HG02981 (cell line): ENCODE measurements around the gene CRYBA1.
"Not testable (repeated sequence)": the region's sequence is repeated elsewhere in the genome, so short reads cannot be mapped to it uniquely, and the experiment has no call there.

Experiments
- ATAC-seq: cut with Tn5 transposase; IDR thresholded peaks from one replicate; pipeline ENCODE4 v1.9.1; 2021; ENCODE audit warnings: mild to moderate bottlenecking, moderate library complexity; ENCODE audit not compliant: unreplicated experiment

CRYBA1 gene, protein sequence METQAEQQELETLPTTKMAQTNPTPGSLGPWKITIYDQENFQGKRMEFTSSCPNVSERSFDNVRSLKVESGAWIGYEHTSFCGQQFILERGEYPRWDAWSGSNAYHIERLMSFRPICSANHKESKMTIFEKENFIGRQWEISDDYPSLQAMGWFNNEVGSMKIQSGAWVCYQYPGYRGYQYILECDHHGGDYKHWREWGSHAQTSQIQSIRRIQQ

DNA sequence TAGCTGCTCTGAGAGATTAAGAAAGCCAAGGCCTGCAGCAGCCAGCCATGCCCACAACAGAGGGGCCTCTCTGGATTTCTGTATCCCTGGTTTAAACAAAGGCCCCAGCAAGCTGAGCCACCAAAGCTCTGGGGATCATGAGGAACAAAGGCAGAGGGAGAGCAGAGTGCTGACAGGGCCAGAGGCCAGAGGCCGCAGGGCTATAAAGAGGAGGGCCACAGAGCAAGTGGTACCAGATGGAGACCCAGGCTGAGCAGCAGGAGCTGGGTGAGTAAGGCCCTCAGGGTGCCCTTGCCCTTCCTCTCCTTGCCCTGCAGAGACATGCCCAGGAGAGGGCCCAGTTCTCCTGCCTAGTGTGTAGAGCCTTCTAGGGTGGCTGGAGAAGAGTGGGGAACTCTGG, at the start of gene CRYBA1:
CRYBA1 (plus strand) TSS at position 232 of the 400 bp plus-strand sequence; CDS start at position 237, 5 bp downstream.
- ATAC-seq, result no peak

DNA sequence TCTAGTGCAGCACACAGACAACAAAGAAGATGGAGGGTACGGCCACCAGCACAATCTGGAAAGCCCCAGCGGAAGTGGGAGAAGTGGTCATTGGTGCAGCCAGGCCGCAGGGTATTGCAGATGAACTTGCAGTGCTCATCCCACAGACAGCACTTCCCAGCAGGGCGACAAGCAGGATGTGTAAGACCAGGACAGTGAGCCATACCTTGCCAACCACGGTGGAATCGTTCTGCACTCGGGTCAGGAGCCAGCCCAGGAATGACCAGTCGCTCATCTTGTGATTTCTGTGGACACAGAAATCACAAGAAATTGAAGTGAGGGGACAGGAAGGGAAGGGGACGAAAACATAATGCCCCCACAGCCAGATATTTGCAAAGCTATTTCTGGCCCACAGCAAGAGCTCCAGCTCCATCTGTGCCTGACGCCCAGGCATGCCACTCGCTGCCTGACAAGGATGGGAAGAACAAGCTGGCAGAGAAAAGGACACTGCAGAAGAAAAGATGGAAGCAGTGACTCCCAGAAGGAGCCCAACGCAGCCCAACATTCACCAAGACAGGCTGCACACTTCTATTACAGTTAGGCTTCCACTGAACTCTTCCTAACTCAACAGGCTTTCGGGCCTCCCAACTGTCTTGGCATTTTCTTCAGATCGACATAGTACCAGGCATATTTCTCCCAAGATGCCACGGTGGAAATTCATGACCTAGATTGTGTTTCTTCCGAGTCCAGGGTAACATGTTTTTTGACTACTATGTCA, 49.0 kb upstream of the CRYBA1 start:
- no peak for ATAC-seq

DNA sequence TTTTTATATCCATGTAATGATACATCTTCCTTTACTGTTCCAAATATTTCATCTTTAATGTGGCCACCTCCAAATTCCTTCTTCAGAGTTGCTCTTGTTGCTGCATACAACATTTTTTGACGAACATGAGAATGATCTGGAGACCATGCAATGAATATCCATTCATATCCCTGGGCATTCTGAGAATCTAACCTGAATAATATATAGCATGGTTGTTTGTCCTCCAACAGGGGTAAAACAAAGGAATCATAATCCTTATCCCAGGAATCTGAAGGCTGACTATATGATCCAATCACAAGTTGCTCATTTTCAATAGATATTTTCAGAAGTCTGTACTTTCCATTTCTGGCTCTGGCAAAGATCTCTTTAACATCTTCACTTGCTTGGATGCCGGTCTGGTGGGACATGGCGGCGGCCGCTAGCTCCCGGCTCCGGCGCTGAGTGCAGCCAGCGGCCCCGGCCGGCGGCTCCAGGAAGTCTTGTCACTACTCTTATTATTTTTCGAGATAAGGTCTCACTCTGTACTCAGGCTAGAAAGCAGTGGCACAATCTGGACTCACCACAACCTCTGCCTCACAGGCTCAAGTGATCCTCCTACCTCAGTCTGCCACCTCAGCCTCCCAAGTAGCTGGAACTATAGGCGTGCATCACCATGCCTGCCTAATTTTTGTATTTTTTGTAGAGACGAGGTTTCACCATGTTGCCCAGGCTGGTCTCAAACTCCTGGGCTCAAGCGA, 42.4 kb upstream of the CRYBA1 start:
- not testable (repeated sequence) for ATAC-seq

DNA sequence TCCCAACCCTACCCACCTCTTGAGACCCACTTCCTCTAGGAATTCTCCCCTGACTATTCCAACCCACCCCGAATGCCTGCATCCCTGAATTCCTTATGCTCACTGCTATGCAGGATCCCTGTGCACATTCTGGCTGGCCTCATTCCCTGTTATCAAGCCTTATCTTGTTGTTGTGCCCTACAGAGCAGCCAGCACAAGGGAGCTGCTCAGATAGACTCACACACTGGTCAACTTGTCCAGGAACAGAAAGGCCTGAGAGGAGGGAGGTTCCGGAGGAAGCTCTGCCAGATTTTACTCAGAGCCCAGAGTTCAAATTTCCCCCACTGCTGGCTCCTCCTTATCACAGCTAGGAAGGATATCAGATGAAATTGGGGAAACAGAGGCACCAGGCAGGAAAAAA, 41.6 kb upstream of the CRYBA1 start:
- no peak for ATAC-seq

DNA sequence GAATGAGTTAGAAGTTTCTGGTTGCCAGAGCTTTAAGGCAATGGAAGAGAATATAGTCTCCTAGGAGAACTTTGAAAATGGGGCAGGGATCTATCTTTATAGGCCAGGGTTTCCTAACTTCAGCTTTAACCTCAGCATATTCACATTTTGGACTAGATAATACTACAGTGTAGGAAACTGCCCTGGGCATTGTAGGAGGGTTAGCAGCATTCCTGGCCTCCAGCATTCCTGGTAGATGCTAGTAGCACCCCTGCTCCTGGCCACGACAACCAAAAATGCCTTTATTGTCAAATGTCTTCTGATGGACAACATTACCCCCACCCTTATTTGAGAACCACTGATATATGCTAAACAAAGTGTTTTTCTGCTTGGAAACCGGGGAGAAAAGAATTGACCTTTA, 38.7 kb upstream of the CRYBA1 start:
- no peak for ATAC-seq

DNA sequence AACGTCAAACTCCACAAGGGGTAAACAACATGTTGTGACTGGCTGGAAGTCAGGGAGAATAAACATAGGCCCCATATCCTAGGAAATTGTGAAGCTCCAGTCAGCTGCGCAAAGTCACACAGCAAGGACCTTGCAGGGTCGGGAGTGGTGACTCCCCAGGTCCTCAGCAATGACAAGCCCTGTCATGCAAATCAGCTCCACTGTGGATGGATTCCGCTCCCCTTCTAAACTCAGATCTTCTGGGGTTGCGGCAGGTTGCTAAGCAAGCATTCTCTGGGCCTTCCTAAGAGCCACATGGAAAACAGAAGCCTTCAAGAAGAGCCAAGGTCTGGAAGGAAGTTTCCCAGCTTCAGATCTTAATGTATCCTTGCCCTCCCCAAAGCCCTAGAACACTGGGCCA, 37.6 kb upstream of the CRYBA1 start:
- ATAC-seq, result no peak

DNA sequence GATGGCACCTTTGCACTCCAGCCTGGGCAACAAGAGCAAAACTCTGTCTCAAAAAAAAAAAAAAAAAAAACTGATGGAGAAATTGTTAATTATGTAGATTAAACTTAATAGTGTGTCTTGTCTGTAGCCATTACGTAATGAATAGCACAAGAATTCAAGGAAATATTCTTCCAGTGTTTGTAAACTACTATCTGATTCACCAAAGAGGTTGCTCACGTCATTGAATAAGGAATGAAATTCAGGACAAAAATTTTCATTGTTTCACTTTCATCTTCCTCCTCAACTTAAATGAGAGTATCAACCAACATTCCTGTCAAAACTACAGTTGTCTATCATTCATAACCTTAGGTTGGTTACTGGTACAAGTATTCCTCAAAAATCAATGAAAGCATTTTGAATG, 35.8 kb upstream of the CRYBA1 start:
- ATAC-seq, result no peak

DNA sequence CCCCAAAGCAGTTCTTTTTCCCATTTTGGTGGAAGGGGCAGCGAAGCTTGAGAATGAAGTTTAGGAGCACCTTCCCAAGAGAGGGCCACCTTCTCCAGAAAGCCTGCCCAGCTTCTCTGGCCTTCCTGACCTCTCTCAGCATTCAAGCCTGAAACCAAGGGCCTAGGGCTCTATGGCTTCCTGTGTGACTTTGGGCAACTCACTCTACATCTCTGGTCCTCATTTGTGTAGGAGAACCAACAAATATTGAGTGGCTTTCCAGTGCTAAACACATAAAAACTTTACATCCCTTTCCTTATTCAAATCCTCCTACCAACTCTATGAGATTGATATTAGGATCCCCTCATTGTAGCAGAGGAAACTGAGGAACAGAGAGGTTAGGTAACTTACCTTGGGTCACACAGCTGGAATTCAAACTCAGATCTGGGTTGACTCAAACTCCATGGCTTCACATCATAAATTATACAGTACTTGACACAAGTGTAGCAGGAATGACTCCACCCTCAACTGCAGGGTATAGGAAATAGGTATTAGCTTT, 34.5 kb upstream of the CRYBA1 start:
- ATAC-seq, result no peak

DNA sequence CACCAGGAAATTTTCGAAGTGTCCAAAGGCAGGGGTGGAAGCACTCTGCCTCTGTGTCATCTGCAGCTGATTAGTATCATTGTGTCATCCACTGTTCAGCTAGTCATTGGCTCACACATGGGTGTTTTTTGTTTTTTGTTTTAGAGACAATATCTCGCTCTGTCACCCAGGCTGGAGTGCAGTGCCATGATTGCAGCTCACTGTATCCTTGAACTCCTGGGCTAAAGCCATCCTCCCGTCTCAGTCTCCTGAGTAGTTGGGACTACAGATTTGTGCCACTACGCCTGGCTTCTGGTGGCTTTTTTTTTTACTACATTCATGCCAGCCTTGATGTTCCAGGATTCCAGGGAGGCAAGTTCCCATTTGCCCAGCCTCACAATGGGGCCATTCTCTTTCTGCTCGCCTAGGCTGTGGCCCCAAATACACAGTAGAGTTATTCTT, 34.0 kb upstream of the CRYBA1 start:
- no peak for ATAC-seq

DNA sequence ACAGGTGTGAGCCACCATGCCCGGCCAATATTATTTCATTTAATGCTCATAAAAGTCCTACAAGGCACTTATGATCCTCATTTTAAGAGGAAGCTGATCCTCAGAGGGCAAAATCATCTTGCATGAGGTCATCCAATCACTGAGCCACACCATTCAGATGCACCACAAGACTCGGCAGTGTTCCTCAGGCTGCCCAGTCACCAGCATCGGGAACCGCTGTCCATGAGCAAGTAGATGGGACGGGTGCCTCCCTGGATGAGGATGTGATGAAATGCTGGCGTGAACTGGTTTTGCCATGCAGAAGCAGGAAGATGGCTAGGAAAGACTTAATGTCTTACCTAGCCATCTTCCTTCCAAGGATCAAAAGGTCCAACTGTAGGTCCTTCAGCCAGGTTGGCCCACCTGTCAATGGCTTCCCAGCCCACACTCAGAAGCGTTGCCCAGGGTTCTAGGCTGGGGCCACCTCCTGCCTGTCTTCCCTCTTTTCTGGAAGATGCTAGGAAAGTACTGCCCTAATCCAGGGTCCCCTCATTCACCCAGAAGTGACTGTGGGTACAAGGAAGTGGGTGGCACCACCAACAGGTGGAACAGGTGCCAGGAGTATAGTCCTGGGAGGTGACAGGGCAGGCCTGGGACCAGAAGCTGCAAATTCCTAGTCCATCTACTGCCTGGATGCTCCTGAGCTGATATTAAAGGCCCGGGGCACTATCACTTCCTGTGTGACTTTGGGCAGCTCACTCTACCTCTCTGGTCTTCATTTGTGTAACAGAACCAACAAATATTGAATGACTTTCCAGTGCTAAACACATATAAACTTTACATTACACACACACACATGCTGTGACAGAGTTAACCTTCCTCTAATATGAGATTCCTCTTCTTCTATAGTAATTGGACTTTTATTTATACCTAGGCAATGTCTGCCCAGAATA, 32.2 kb upstream of the CRYBA1 start:
- ATAC-seq, result no peak

DNA sequence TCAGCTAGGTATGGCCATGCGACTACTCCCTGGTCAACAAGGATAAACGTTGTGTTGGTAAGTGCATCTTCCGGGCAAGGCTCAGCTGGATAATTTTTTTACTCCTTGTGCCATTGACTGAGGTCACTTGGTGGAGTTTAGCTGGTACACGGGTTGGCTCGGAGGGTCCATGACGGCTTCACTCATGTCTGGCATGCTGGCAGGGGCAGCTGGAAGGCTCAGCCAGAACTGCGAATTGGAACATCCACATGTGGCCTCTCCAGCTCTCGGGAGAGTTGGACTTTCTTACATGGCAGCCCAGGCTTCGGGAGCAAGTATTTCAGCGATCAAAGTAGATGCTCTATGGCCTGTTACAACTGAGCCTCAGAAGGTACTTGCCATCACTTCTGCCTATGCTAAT, 31.5 kb upstream of the CRYBA1 start:
- ATAC-seq, result no peak

DNA sequence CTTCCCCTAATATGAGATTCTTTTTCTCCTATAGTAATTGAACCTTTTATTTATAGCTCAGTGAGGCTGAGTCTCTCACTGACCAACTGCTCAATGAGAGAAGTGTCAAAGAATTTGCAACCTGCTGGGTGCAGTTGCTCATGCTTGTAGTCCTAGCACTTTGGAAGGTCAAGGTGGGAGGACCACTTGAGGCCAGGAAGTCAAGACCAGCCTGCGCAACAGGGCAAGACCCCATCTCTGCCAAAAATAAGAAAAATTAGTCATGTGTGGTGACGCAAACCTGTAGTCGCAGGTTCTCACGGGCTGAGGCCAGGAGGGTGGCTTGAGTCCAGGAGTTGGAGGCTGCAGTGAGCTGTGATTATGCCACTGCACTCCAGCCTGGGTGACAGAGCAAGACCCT, 30.9 kb upstream of the CRYBA1 start:
- no peak for ATAC-seq

DNA sequence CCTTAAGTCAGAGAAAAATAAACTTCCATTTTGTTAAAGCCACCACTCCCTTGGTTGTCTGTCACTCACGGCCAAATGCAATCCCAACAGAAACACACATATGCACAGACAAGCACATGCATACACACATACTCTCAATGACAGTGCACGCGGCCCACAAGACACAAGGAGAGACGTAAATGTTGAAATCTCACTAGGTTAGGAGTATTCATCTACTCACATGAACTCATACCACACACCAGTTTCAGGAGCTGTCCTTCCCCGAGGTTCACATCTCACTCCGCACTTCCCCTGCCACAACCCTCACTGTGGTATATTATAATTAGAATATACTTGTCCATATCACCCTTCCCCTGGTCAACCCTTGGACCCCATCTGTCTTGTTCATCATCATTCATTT, 30.5 kb upstream of the CRYBA1 start:
- no peak for ATAC-seq

DNA sequence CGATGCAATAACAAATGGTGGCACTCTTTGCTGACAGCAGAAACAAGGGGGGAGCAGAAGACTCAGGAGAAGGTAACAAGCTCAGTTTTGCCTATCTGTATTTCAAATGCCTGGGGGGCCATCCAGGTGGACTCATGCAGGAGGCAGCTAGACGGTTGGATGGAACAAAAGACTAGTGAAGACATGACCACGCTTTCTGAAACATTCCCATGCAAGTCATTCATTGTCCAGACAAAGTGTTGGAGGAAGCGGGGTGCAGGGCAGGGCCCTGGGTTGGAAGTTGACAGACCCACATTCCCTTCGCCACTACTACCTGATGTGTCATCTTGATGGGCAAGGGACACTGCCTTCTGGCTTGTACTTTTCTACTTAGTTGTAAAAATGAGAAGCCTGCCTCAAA, 29.8 kb upstream of the CRYBA1 start:
- ATAC-seq, result no peak

DNA sequence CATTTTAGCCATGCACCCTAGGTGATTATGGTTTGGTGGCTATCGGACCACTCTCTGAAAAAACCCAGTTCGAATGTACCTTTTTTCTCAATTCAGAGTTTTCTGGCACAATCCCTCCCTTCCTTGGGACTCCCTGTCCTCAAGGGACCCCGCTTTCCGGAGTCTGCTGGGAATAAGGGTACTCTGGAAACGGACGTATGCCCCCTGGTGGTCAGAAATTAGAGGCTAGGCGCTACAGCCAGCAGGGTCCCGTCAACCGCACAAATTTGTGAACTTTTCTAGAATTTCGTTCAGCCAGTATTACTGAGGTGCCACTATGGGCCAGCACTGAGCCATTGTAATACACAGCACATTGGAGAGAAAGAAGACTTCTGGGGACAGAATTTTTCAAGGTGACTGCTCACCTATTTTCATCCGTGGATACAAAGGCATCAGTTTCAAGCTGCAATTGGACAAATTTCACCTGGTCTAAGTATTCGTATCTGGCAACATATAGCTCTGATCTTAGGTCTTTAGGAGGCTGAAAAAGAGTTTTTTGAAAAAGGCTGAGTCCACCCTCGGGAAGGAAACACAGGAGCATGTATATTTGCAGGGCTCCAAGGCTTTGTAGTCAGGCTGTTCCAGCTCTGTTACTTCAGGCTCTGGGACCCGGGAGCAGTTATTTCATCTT, 27.1 kb upstream of the CRYBA1 start:
- ATAC-seq, result peak; percentile 40

DNA sequence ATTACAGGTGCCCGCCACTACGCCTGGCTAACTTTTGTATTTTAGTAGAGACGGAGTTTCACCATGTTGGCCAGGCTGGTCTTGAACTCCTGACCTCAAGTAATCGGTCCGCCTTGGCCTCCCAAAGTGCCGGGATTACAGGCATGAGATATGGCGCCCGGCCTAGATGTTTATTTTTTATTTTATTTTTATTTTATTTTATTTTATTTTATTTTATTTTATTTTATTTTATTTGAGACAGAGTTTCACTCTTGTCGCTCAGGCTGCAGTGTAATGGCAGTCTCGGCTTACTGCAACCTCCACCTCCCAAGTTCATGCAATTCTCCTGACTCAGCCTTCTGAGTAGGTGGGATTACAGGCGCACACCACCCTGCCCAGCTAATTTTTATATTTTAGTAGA, 25.3 kb upstream of the CRYBA1 start:
- not testable (repeated sequence) for ATAC-seq

DNA sequence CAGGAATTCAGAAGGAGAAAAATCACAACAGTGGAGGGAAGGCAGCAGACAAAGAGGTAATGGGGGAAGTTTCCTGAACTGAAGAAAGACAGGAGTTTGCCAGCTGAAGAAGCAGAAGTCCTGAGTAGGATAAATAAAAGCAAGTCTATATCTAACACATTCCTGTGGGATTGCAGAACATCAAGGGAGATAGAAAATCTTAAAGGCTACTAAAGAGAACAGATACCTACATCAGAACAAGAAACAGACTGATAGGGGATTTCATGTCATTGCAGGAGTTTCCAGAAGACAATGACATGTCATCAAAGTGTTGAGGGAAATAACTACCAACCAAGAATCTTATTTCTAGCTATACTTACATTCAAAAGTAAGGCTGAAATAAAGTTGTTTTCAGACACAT, 21.3 kb upstream of the CRYBA1 start:
- ATAC-seq, result no peak

DNA sequence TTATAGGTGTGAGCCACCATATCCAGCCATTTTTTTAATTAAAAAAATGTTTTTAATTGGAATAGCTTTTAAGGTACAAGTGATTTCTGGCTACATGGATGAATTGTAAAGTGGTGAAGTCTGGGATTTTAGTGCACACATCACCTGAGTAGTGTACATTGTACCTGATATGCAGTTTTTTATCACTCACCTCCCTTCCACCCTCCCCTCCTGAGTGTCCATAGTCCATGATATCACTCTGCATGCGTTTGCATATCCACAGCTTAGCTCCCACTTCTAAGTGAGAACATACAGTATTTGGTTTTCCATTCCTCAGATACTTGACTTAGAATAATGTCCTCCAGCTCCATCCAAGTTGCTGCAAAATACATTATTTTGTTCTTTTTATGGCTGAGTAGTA, 13.4 kb upstream of the CRYBA1 start:
- ATAC-seq, result no peak

DNA sequence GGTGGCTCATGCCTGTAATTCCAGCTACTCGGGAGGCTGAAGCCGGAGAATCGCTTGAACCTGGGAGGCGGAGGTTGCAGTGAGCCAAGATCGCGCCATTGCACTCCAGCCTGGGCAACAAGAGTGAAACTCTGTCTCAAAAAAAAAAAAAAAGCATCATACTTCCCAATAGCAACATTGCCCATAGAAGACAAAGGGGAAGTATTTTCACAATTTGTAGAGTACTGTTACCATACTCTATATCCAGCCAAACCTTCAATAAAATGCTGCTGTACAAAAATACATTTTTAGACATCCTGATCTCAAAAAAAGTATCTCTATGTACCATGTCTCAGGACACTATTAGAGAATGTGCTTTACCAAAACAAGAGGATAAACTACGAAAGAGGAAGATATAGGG, 11.7 kb upstream of the CRYBA1 start:
- ATAC-seq, result not testable (repeated sequence)

DNA sequence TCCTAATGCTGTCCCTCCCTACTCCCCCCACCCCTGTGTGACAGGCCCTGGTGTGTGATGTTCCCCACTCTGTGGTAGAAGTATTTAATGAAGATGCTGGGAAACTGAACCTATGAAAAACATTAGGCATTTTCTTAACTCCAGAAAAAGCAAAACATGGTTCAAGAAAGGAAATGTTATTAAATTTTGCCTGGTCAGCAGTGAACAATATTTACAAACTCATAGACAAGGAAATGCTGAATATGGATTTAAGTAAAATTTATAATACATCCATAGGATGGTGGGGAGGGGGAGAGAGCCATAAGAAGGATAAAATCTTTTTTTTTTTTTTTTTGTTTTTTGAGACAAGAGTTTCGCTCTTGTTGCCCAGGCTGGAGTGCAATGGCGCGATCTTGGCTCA, 10.8 kb upstream of the CRYBA1 start:
- ATAC-seq, result no peak
